IMR-90 (cell line): ENCODE results near the gene TPR. TPM values are rescaled to one million over a fixed set of nuclear protein-coding genes. Genes with fewer than 3 reads are reported as not detected.

ENCODE experiments used
- ATAC-seq: fragments of 200-7000 bp; cut with Tn5 transposase; 2 replicates; pipeline ENCODE4 v1.9.1; 2020; ENCODE audit warnings: low read depth, mild to moderate bottlenecking, moderate library complexity
- BruUV-seq: library from RNA; stranded (reverse); fragments of 400-500 nt; replicated peaks from 2 replicates; lab custom pipeline; 2021; lab: Mats Ljungman, UMichigan
- CTCF ChIA-PET: fragments of 300-600 bp; formaldehyde crosslinking; extraction: SDS; loops from one replicate; lab custom pipeline; 2021; ENCODE audit warnings: antibody characterized with exemption; lab: Yijun Ruan, JAX
- POLR2A ChIA-PET: fragments of 300-600 bp; sonication (Branson Sonifier 250); formaldehyde crosslinking; loops from one replicate; lab custom pipeline; 2022; ENCODE audit warnings: antibody characterized with exemption; ENCODE audit not compliant: unreplicated experiment; lab: Charles Lee
- DNase-seq: peaks from one replicate; pipeline ENCODE4 v3.0.0; 2013
- H2AFZ ChIP-seq: replicated peaks from 2 replicates; pipeline ENCODE3; 2013; ENCODE audit warnings: low read length, mild to moderate bottlenecking; ENCODE audit not compliant: poor library complexity
- H2AK5ac ChIP-seq: 2 replicates; pipeline ENCODE4 v1.6.1; 2013; ENCODE audit warnings: low read depth, low read length, inconsistent platforms
- H2AK9ac ChIP-seq: replicated peaks from 2 replicates; pipeline ENCODE3; 2013; ENCODE audit warnings: mild to moderate bottlenecking, low read depth, low read length, moderate library complexity; ENCODE audit not compliant: poor library complexity
- H2BK120ac ChIP-seq: 2 replicates; pipeline ENCODE4 v1.6.1; 2013; ENCODE audit warnings: low read depth, low read length, inconsistent platforms
- H2BK15ac ChIP-seq: 3 replicates; pipeline ENCODE4 v1.6.1; 2013; ENCODE audit warnings: low read depth, low read length, inconsistent platforms
- H2BK20ac ChIP-seq: 2 replicates; pipeline ENCODE4 v1.6.1; 2013; ENCODE audit warnings: low read depth, mild to moderate bottlenecking, inconsistent platforms, low read length, moderate library complexity
- H2BK5ac ChIP-seq: 2 replicates; pipeline ENCODE4 v1.6.1; 2013; ENCODE audit warnings: mild to moderate bottlenecking, low read depth, low read length, inconsistent platforms; ENCODE audit not compliant: poor library complexity, severe bottlenecking
- H3K14ac ChIP-seq: replicated peaks from 2 replicates; pipeline ENCODE4 v1.6.1; 2013; ENCODE audit warnings: low read depth, low read length, inconsistent platforms
- H3K18ac ChIP-seq: 2 replicates; pipeline ENCODE4 v1.6.1; 2013; ENCODE audit warnings: low read depth, low read length, control low read depth
- H3K23ac ChIP-seq: 2 replicates; pipeline ENCODE4 v1.6.1; 2013; ENCODE audit warnings: low read depth, low read length, inconsistent platforms
- H3K27ac ChIP-seq: 2 replicates; pipeline ENCODE4 v1.5.1; 2013; ENCODE audit warnings: mild to moderate bottlenecking, control low read depth, low read length; ENCODE audit not compliant: insufficient read depth
- H3K27me3 ChIP-seq: 2 replicates; pipeline ENCODE4 v1.6.1; 2013; ENCODE audit warnings: low read length; ENCODE audit not compliant: control insufficient read depth, insufficient read depth
- H3K36me3 ChIP-seq: 2 replicates; pipeline ENCODE4 v1.6.1; 2013; ENCODE audit warnings: low read length, mixed read lengths; ENCODE audit not compliant: control insufficient read depth, insufficient read depth
- H3K4ac ChIP-seq: 2 replicates; pipeline ENCODE4 v1.6.1; 2013; ENCODE audit warnings: low read depth, low read length, inconsistent platforms
- H3K4me1 ChIP-seq: 2 replicates; pipeline ENCODE4 v1.6.1; 2013; ENCODE audit warnings: low read length, mixed read lengths; ENCODE audit not compliant: control insufficient read depth, insufficient read depth
- H3K4me2 ChIP-seq: 2 replicates; pipeline ENCODE4 v1.6.1; 2013; ENCODE audit warnings: low read depth, mild to moderate bottlenecking, control low read depth, low read length, moderate library complexity
- H3K4me3 ChIP-seq: 2 replicates; pipeline ENCODE4 v1.5.1; 2013; ENCODE audit warnings: low read depth, mild to moderate bottlenecking, control low read depth, low read length, moderate library complexity; ENCODE audit not compliant: insufficient read depth
- H3K56ac ChIP-seq: 2 replicates; pipeline ENCODE4 v1.6.1; 2013; ENCODE audit warnings: low read length, inconsistent platforms; ENCODE audit not compliant: insufficient read depth; ENCODE audit errors: extremely low read depth
- H3K79me1 ChIP-seq, 2 experiments: 2 replicates each; pipeline ENCODE4 v1.6.1; 2013; ENCODE audit warnings: low read length in 2 of 2, inconsistent platforms in 1 of 2, low read depth in 1 of 2
- H3K9ac ChIP-seq: 2 replicates; pipeline ENCODE4 v1.6.1; 2013; ENCODE audit warnings: low read depth, low read length, control low read depth
- H3K9me1 ChIP-seq: 2 replicates; pipeline ENCODE4 v1.6.1; 2013; ENCODE audit warnings: low read length, inconsistent platforms; ENCODE audit not compliant: insufficient read depth
- H3K9me3 ChIP-seq: 2 replicates; pipeline ENCODE4 v1.6.1; 2013; ENCODE audit warnings: low read length; ENCODE audit not compliant: control insufficient read depth, insufficient read depth
- H4K20me1 ChIP-seq: 2 replicates; pipeline ENCODE4 v1.6.1; 2013; ENCODE audit warnings: low read length, inconsistent platforms; ENCODE audit not compliant: insufficient read depth
- H4K5ac ChIP-seq: 2 replicates; pipeline ENCODE4 v1.6.1; 2013; ENCODE audit warnings: mild to moderate bottlenecking, low read depth, low read length, control low read depth
- H4K8ac ChIP-seq, 2 experiments: 2 replicates each; pipeline ENCODE4 v1.6.1; 2013; ENCODE audit warnings: low read depth in 2 of 2, low read length in 2 of 2, control low read depth in 1 of 2, inconsistent platforms in 1 of 2
- H4K91ac ChIP-seq: 2 replicates; pipeline ENCODE4 v1.6.1; 2013; ENCODE audit warnings: low read depth, low read length, inconsistent platforms; ENCODE audit not compliant: insufficient read depth
- BHLHE40 ChIP-seq: fragments of 150-350 bp; IDR thresholded peaks from 2 replicates; pipeline ENCODE4 v1.6.1; 2016; ENCODE audit warnings: mild to moderate bottlenecking, low read depth, low read length
- CHD1 ChIP-seq: IDR thresholded peaks from 2 replicates; pipeline ENCODE4 v1.6.1; 2012; ENCODE audit warnings: low read depth, low read length, improper control_type of control experiment
- CTCF ChIP-seq: conservative IDR thresholded peaks from 2 replicates; pipeline ENCODE4 v1.5.1; 2012; ENCODE audit warnings: mild to moderate bottlenecking, low read depth, low read length, improper control_type of control experiment
- ELK1 ChIP-seq: fragments of 150-350 bp; IDR thresholded peaks from 2 replicates; pipeline ENCODE4 v1.6.1; 2016; ENCODE audit warnings: low read depth, mild to moderate bottlenecking, low read length, moderate library complexity, borderline replicate concordance
- FOS ChIP-seq: fragments of 150-350 bp; IDR thresholded peaks from 2 replicates; pipeline ENCODE4 v1.6.1; 2016; ENCODE audit warnings: low read depth, low read length
- MAFK ChIP-seq: IDR thresholded peaks from 2 replicates; pipeline ENCODE4 v1.6.1; 2012; ENCODE audit warnings: low read depth, low read length, improper control_type of control experiment
- MAZ ChIP-seq: IDR thresholded peaks from 2 replicates; pipeline ENCODE4 v1.6.1; 2012; ENCODE audit warnings: low read depth, mild to moderate bottlenecking, low read length, improper control_type of control experiment, moderate library complexity, borderline replicate concordance
- NFE2L2 ChIP-seq: fragments of 150-350 bp; IDR thresholded peaks from 2 replicates; pipeline ENCODE4 v1.6.1; 2016; ENCODE audit warnings: low read depth, mild to moderate bottlenecking, low read length
- POLR2A ChIP-seq: IDR thresholded peaks from 2 replicates; pipeline ENCODE4 v1.6.1; 2012; ENCODE audit warnings: mild to moderate bottlenecking, low read depth, low read length
- RAD21 ChIP-seq: IDR thresholded peaks from 2 replicates; pipeline ENCODE4 v1.6.1; 2012; ENCODE audit warnings: low read length, improper control_type of control experiment
- SMC3 ChIP-seq: fragments of 150-350 bp; IDR thresholded peaks from 2 replicates; pipeline ENCODE4 v1.6.1; 2016; ENCODE audit warnings: low read depth, mild to moderate bottlenecking, antibody characterized with exemption, low read length, moderate library complexity
- USF2 ChIP-seq: fragments of 150-350 bp; IDR thresholded peaks from 2 replicates; pipeline ENCODE4 v1.6.1; 2017; ENCODE audit warnings: mild to moderate bottlenecking, antibody characterized with exemption, low read length, low read depth
- WGBS, 2 experiments: methylation state at CpG; one replicate each; pipeline versions ENCODE4 v1.1.5 to v1.1.7; 2013; ENCODE audit warnings: missing lambda C conversion rate in 2 of 2; ENCODE audit not compliant: insufficient read length in 1 of 2; ENCODE audit errors: extremely low coverage in 2 of 2; 5-methylcytosine and 5-hydroxymethylcytosine counted together
- dilution Hi-C: fragments of 300-500 bp; cut with HindIII; formaldehyde crosslinking; loops from one replicate; pipeline ENCODE4 v1.14.3; 2018; ENCODE audit warnings: low sequenced_read_pairs; ENCODE audit not compliant: unreplicated experiment
- in situ Hi-C: fragments of 300-500 bp; cut with MboI; formaldehyde crosslinking; loops from 3 replicates; pipeline ENCODE4 v1.14.3; 2019; ENCODE audit warnings: low sequenced_read_pairs, inconsistent platforms, mixed read lengths
- intact Hi-C: fragments of 100-400 bp; cut with micrococcal nuclease; formaldehyde crosslinking; loops from 2 replicates; pipeline ENCODE4 v1.10.0; 2022
- polyA plus RNA-seq, 3 experiments: library from polyadenylated mRNA; depleted of rRNA; stranded (reverse); fragments of >200 nt; gene quantifications; 2 replicates each; pipeline ENCODE4 v1.2.3, GENCODE V29; 2012; ENCODE audit warnings: low replicate concordance in 1 of 3
- total RNA-seq: library from RNA; depleted of rRNA; stranded (reverse); fragments of >200 nt; gene quantifications from 2 replicates; pipeline ENCODE4 v1.2.3, GENCODE V29; 2012

Gene TPR
- total and polyA plus RNA-seq, 2 of the 4 experiments (the other 2 are of a cell fraction) = 38.2 to 60.4 TPM

GRCh38 chr1:186409091-186409490 lies 34.0 kb upstream of the TPR start:
- Histone ChIP-seq H3K4me2 (no peak overlapping the region), H2AK9ac (no peak overlapping the region), H4K91ac (no peak overlapping the region), H3K79me1 (no peaks in the 10 kb centered on the region; a peak in 1 of 4 replicates), H3K4me3 (no peak overlapping the region), H3K9me3 (no peaks in the 10 kb centered on the region), H2BK15ac (no peak overlapping the region), H3K27me3 (no peaks in the 10 kb centered on the region), H2BK120ac (no peak overlapping the region), H3K14ac (no peak overlapping the region), H3K4me1 (no peaks in the 10 kb centered on the region), H3K9me1 (no peaks in the 10 kb centered on the region), H2BK20ac (no peak overlapping the region), H3K27ac (no peak overlapping the region), H4K5ac (no peak overlapping the region), H2BK5ac (no peak overlapping the region), H2AFZ (no peak overlapping the region), H3K9ac (no peak overlapping the region), H4K20me1 (no peaks in the 10 kb centered on the region), H3K18ac (no peak overlapping the region), H3K23ac (no peak overlapping the region), H3K36me3 (peaks cover 10% of the 10 kb centered on the region), H2AK5ac (no peak overlapping the region), H3K56ac (no peak overlapping the region), H3K4ac (no peak overlapping the region), H4K8ac (no peak overlapping the region)
- ATAC-seq = no peak
- no peak for TF ChIP-seq USF2
- no peak for TF ChIP-seq SMC3
- TF ChIP-seq MAFK = no peak
- TF ChIP-seq NFE2L2 = no peak
- no peak for TF ChIP-seq BHLHE40
- TF ChIP-seq FOS = no peak
- no peak for TF ChIP-seq MAZ
- no peak for TF ChIP-seq ELK1
- no peak for TF ChIP-seq RAD21
- TF ChIP-seq POLR2A = no peak
- TF ChIP-seq CTCF = no peak
- TF ChIP-seq CHD1 = no peak
- CTCF ChIA-PET = interaction anchor here (0.7 kb wide), 1 partner anchor 525 kb away, joined by 6 read pairs; no protein-coding TSS in a partner anchor
- intact Hi-C loops (no loop called here), in situ Hi-C loops (no loop called here), dilution Hi-C loops (no loop called here)
- POLR2A ChIA-PET = no interaction called here
- no CpG with 5 or more reads among the region's 3 CpGs for WGBS, 2 experiments
- no peak for DNase-seq
- no TSS peak for BruUV-seq
